GM21528 (cell line): ENCODE results near the gene FCRLA.
A peak's percentile ranks its signal among the peaks of the same experiment; 100 is the strongest.

ENCODE experiments used
- ATAC-seq: cut with Tn5 transposase; IDR thresholded peaks from one replicate; pipeline ENCODE4 v1.9.1; 2021; ENCODE audit warnings: mild to moderate bottlenecking, moderate library complexity; ENCODE audit not compliant: unreplicated experiment, low FRiP score

FCRLA gene

DNA sequence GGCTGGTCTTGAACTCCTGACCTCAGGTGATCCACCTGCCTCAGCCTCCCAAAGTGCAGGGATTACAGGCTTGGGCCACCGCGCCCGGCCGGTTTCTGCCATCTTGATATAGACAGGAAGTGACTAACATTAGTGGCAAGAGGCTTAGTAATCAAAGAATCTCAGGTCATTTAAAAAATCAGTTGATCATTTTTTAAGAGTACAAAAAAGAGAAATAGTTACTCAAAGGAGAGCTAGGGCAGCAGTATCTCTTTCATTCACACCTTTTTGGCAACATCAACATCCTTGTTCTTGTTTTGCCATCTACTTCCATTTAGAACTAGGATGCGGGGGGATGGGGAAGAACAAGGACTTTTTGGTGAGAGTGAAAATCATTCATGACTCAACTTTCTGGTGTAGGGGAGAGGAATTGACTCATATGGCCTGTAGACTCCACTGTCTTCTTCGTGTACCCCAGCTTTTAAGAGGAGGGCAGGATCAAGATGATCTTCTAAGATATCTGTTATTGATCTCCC, 23.1 kb downstream of the FCRLA start:
- no peak for ATAC-seq

DNA sequence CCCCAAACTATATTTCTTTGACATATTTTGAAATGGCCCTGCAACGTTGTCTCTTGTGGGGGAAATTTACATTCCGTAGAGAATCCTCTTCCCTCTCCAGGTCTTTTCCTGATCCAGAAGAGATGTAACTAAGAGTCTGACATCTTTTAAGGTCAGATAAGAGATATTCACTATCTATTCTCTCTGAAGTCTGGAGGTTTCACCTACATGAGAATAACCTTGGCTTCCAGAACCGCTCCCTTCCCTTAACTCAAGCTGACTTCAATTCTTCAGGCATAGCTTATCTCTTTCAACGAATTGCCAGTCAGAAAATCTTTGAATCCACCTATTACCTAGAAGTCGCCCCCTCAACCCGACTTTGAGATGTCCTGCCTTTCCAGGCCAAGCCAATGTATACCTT, 24.2 kb downstream of the FCRLA start:
- ATAC-seq: no peak

- ATAC-seq: no peak
These were observed 25.1 kb downstream of the FCRLA start for GRCh38 chr1:161731981-161732718.

GRCh38 chr1:161733526-161733925, 26.5 kb downstream of the FCRLA start:
- no peak for ATAC-seq

GRCh38 chr1:161735837-161736236, 28.8 kb downstream of the FCRLA start:
- no peak for ATAC-seq

GRCh38 chr1:161736335-161736969, 29.4 kb downstream of the FCRLA start:
- no peak for ATAC-seq

DNA sequence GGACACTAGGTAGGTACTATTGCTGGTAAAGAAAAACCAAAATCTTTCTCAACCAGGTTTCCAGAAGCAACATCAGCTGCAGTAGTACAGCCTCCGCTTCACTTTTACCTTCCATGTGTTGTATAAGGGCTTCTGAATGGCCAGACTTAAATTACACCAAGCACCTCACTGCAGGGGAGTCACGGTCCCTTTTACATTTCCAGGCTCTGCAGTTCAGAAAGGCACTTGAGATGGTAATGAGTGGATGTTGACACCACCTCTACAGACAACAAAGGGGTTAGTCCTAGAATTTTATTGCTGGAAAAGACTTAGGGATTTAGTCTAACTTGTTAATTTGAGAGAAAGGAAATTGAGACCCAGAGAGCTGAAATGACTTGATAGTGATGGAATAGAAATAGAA, 30.6 kb downstream of the FCRLA start:
- no peak for ATAC-seq

- ATAC-seq: peak; percentile 67
These were observed 31.7 kb downstream of the FCRLA start for GRCh38 chr1:161738627-161739287.

DNA sequence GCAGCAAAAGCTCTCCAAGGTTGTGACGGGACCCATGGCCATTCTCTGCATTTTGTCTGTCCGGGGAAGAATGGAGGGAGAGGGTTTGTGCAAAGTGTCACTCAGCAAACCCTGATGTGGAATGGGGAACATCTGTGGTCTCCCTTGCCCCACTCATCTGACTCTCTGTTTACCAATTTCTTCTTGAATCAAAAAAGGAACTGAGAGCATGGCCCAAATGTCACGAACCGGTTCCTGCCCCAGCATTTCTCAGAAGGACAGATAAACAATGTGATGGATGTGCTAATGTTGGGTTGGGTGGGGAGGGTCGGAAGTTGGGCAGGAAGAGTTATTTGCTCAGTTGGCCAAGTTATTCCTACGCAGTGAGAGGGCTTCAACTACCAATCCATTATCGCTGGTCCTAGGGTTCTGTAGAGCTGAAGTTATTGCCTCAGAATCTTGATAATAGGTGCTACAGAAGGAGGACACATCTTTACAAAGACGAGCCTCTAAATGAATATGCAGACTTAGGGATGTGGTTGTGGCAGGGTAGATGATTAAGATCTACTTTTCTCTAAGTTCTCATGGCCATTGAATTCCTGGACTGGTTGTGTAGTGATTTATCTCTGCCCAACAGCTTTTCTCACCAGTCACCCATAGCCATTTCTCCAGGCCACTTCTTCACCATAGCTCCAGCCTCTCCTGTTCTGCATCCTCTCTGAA, 33.0 kb downstream of the FCRLA start:
- ATAC-seq: no peak

GRCh38 chr1:161740921-161741320, 33.9 kb downstream of the FCRLA start:
- ATAC-seq: no peak

DNA sequence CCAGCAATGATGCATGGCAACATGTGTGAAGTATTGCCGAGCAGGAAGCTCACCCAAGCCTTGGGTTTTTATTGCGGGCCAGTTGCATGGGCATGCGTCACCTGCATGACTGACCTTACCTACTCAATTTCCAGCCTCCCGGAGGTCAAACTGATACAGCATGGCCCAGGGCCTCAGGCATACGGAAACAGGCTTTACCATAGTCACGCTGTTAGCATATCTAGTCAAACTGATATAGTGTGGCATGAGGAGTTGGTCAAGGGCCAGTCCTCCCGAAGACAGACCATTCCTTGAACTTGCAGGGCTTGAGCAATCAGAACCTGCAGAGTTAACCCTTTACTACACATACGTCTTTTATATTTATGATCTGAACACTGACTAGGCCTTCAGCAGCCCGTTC, 36.2 kb downstream of the FCRLA start:
- no peak for ATAC-seq

GRCh38 chr1:161747801-161748200, 40.8 kb downstream of the FCRLA start:
- no peak for ATAC-seq

DNA sequence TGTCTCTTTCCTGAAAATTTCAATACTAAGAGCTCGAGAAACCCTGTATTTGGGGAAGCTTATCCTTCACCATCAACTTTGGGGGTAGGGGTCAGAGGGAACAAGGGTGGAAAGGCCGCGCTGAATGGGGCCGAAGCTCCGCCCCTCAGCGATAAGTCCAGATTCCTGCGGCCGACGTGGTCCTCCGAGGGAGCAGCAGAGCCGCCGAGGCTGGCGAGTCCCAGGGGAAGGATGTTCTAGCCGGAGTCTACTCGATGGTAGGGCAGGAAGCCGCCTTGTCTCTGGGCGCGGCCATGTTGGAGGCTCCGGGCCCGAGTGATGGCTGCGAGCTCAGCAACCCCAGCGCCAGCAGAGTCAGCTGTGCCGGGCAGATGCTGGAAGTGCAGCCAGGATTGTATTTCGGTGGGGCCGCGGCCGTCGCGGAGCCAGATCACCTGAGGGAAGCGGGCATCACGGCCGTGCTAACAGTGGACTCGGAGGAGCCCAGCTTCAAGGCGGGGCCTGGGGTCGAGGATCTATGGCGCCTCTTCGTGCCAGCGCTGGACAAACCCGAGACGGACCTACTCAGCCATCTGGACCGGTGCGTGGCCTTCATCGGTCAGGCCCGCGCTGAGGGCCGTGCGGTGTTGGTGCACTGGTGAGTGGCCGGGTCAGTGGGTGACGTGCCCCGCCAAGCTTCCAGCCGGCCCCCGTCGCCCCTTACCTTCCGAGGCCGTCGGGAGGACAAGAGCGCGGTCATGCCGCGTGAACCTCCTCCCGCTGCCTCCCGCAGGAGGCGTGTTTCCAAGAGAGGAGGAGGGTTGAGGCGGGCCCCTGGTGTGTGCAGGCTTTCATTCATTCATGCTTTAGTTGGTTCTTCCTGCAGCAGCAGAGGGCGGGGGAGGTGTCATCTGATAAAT, 42.7 kb downstream of the FCRLA start, which contains the start of gene DUSP12:
TSS of gene DUSP12 (plus strand) at position 278 of the 899 bp plus-strand sequence. CDS start at position 294, 16 bp downstream.
- peak; percentile 92 for ATAC-seq

- no peak for ATAC-seq
These were observed 56.6 kb downstream of the FCRLA start for GRCh38 chr1:161763522-161764098.
